ENCODE data around the gene GPR146. TPM values are rescaled to one million over a fixed set of nuclear protein-coding genes. Genes with fewer than 3 reads are reported as not detected.

Gene GPR146
- total RNA-seq, 1 donor from 2014 or later, result 36.1 TPM

- intact Hi-C loops (cut with DNase I), result no loop called here
- Histone ChIP-seq H3K4me1 (peaks cover 17% of the 10 kb centered on the region), H3K9me3 (no peaks in the 10 kb centered on the region), H3K36me3 (no peaks in the 10 kb centered on the region), H3K4me3 (no peak overlapping the region), H3K27ac (no peak overlapping the region), H3K27me3 (no peaks in the 10 kb centered on the region)
- DNase-seq (ENCODE audit: extremely low spot score in 2 of 2), result no peak
- TF ChIP-seq POLR2A (IDR thresholded peaks at IDR 0.05), result no peak
- TF ChIP-seq CTCF (IDR thresholded peaks at IDR 0.05), result no peak
- TF ChIP-seq POLR2AphosphoS5 (IDR thresholded peaks at IDR 0.05; ENCODE audit: insufficient read depth in 1 of 2, low read depth in 1 of 2), result no peak
Observed at GRCh38 chr7:1099637-1100036, 55.3 kb downstream of the GPR146 start.

GRCh38 chr7:1100386-1100785 is 56.0 kb downstream of the GPR146 start:
- TF ChIP-seq CTCF (IDR thresholded peaks at IDR 0.05) (no peak), POLR2A (IDR thresholded peaks at IDR 0.05) (no peak), POLR2AphosphoS5 (IDR thresholded peaks at IDR 0.05; ENCODE audit: insufficient read depth in 1 of 2, low read depth in 1 of 2) (no peak)
- Histone ChIP-seq H3K4me1 (peaks cover 17% of the 10 kb centered on the region), H3K4me3 (no peak overlapping the region), H3K27me3 (no peaks in the 10 kb centered on the region), H3K9me3 (no peaks in the 10 kb centered on the region), H3K36me3 (no peaks in the 10 kb centered on the region), H3K27ac (no peak overlapping the region)
- DNase-seq (ENCODE audit: extremely low spot score in 2 of 2), result no peak
- intact Hi-C loops (cut with DNase I), result no loop called here

DNA sequence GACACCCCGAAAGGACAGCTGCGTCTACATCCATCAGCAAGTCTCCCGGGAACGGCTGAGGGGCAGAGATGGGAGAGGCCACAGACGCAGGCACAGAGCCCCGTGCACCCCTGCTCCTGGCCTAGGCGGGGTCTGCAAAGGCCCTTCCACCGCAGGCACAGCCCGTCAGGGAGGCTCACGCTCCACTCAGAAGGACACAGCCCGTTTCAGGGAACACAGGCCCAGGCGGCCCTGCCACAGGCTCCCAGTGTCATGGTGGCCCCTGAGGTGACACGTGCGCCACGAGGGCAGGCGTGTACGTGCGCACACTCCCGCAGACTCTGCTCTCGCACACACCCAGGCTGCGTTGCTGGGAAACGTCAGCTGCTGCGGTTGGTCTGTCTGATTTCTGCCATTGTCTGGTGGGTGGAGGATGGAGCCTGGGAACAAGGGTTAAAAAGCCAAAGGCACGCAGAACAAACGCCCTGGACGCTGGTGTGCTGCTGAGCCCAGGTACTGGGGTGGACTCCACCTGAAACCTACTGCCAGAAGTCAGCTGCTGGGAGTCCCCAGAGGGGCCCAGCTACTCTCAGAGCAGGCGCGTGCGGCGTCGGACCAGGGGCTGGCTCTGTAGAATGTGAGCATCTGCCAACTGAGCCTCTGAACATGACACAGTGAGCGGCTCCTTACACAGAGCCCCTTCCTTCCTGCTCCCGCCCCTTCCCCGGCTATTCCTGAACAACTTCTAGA is 56.7 kb downstream of the GPR146 start:
- DNase-seq (ENCODE audit: extremely low spot score in 2 of 2), result no peak

DNA sequence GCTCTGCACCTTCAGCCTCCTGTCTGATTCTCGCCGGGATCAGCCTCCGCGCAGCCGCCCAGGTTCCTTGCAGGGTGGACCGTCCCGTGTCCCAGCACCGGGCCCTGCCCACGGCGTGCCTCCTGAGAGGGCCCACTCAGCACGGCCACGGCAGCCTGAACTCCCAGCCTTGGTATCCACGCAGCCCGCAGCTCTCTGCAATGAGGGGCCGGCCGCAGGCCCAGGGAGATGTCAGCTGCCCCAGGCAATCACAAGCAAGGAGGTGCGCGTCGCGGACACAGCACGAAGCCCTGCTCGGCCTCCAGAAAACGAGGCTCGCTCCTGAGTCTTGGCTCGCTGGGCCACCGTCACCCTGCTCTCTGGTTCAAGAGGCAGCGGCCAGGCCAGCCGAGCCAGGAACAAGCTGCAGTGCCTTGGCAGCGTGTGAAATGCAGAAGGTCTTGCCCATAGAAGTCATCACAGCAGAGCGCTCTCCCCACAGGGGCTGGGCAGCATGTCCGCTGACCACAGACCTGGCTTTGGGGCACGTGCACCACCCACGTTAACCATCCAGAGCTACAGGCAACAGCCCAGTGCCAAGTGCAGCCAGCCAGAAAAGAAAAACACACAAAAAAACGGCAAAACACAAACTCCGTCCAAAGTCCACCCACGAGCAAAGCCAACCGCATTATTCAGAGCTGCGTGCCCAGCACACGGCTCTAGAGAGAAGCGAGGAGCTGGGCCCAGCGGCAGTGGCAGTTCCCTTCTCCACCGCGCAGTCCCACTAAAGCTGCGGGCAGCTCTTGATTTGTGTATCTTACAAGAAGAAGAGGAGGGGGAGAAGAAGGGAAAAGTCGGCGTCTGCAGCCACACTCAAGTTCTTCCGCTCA is 57.5 kb downstream of the GPR146 start:
- Histone ChIP-seq H3K36me3 (no peaks in the 10 kb centered on the region), H3K27ac (no peak overlapping the region), H3K27me3 (no peaks in the 10 kb centered on the region), H3K4me1 (peaks cover 3% of the 10 kb centered on the region), H3K9me3 (no peaks in the 10 kb centered on the region), H3K4me3 (no peak overlapping the region)
- no peak for DNase-seq (ENCODE audit: extremely low spot score in 2 of 2)
- intact Hi-C loops (cut with DNase I), result no loop called here
- TF ChIP-seq POLR2AphosphoS5 (IDR thresholded peaks at IDR 0.05; ENCODE audit: insufficient read depth in 1 of 2, low read depth in 1 of 2) (no peak), CTCF (IDR thresholded peaks at IDR 0.05) (no peak), POLR2A (IDR thresholded peaks at IDR 0.05) (no peak)

More for the DNA sequence above, 56.7 kb downstream of the GPR146 start:
- H3K27ac ChIP-seq, result no peak overlapping the region
- intact Hi-C loops (cut with DNase I), result no loop called here
- TF ChIP-seq CTCF (IDR thresholded peaks at IDR 0.05) (no peak), POLR2AphosphoS5 (IDR thresholded peaks at IDR 0.05; ENCODE audit: insufficient read depth in 1 of 2, low read depth in 1 of 2) (no peak), POLR2A (IDR thresholded peaks at IDR 0.05) (no peak)
- no peak overlapping the region for H3K4me3 ChIP-seq
- H3K4me1 ChIP-seq, result peaks cover 11% of the 10 kb centered on the region
- no peaks in the 10 kb centered on the region for H3K36me3 ChIP-seq
- no peaks in the 10 kb centered on the region for H3K27me3 ChIP-seq
- H3K9me3 ChIP-seq, result no peaks in the 10 kb centered on the region
